ENCODE data around the gene DHPS.
A peak's percentile ranks its signal among the peaks of the same experiment; 100 is the strongest.
"Not testable (repeated sequence)": the region's sequence is repeated elsewhere in the genome, so short reads cannot be mapped to it uniquely, and the experiment has no call there.

The DHPS gene

DNA sequence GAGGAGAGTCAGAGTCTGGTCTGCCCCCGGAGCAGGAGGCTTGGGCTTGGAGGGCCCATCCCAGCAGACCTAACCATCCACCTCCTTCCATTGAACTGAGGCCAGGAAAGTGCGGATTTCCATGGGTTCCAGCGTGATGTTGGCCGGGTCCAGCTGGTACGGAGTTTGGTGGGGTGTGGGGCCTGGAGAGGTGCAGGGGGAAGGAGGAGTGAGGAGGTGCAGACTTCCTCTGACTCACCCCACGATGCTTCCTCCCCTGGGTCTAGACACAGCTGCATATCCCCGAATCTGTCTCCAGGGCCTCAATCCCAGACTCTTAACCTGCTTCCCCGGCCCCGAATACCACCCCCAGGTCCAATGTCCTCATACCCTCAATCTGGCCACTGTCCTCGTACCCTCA, 35.1 kb downstream of the DHPS start:
- no peak for DNase-seq (ENCODE audit: low read depth in 2 of 2)

DNA sequence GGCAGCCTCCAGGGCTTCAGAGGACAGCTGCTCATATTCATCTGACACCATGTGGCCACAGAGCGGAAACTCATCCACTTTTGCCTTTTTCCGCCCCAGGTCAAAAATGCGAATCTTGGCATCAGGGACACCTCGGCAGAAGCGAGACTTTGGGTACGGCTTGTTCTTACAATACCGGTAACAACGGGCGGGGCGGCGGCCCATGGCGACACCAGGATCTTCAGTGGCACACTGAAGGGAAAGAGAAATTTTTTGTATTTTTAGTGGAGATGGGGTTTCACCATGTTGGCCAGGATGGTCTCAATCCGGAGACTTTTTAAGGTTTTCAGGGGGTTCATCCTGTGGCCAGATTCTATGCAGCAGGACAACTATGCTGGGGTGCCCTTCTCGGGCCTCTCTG, 38.0 kb downstream of the DHPS start:
- DNase-seq (ENCODE audit: low read depth in 2 of 2): not testable (repeated sequence)

DNA sequence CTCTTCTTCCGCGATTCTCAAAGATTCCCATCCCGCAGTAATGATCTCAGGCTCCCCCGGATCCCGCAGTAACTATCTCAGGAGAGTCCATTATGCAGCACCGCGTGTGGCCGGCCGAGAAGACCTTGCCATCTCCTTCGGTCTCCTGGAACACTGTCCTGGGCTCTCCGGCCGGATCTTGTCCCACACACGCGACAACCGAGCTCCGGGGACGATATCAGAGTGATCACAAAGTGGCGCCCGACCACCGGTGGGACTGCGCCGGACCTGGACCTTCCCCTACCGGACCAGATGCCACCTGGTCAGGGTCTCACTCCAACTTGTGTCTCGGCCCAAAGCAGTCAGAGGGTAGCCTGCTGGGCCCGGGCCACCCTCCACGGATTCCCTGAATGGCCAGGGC, 39.2 kb downstream of the DHPS start:
- no peak for DNase-seq (ENCODE audit: low read depth in 2 of 2)

DNA sequence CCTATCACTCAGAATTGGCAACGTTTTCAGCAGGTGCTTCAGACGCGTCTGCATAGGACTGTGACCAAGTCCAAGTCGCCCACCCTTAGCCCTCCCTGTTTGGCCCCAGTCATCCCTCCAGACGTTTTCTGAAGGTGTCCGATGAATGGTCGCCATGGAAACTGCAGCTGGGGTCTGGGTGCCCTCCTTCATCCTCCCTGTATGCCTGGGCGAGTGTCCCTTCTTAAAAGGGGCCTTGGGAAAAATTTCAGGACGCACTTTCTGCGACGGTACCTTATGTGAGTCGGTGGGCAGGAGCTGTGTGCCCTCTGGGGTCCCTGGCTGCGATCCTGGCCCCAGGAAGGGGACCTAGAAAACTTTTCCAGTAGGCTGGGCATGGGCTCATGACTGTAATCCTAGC, 40.2 kb downstream of the DHPS start:
- no peak for DNase-seq (ENCODE audit: low read depth in 2 of 2)

DNA sequence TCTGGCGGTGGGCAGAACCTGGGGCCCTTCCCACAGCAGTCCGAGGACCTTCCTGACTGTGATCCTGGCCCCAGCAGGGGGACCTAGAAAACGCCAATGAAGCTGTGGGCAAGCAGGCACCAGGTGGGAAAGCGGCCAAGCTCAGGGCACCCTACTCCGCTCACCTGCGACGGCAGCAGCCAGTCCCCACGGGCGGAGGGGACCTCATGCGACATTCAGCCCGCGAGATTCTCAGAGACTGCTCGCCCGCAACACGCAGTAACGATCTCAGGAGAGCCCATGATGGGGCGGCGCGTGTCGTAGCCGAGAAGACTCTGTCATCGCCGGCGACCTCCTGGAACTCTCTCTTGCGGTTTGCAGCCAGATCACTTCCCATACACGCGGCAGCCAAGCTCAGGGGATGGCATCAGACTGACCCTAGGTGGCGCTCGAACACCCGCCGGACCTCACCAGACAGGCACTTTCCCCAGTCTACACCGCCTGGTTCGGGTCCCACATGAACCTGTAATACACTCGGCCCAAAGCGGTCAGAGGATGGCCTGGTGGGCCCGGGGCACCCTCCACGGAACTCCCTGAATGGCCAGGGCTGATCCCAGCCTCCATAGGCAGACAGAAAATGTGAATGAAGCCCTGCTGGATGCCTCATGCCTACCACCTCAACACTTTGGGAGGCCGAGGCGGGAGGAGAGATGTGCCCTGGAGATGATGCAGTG, 41.6 kb downstream of the DHPS start:
- DNase-seq (ENCODE audit: low read depth in 2 of 2): peak; percentile 84 to 85

DNA sequence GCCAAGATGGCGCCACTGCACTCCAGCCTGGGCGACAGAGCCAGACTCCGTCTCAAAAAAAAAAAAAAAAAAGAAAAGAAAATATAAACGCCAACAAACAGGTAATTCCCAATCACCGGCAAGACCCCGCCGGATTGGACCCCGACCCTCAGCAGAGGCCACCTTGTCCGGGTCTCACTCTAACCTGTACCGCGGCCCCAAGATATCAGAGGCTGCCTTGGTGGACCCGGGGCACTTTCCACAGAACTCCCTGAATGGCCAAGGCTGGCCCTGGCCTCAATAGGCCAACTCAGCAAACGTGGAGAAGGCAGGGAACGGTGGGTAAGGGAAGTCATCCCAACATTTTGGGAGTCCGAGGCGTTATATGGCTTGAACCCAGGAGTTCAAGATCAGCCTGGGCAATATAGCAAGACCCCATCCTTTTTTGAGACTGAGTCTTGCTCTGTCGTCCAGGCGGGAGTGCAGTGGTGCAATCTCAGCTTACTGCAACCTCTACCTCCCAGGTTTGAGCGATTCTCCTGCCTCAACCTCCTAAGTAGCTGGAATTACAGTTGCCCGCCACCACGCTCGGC, 43.0 kb downstream of the DHPS start:
- no peak for DNase-seq (ENCODE audit: low read depth in 2 of 2)

DNA sequence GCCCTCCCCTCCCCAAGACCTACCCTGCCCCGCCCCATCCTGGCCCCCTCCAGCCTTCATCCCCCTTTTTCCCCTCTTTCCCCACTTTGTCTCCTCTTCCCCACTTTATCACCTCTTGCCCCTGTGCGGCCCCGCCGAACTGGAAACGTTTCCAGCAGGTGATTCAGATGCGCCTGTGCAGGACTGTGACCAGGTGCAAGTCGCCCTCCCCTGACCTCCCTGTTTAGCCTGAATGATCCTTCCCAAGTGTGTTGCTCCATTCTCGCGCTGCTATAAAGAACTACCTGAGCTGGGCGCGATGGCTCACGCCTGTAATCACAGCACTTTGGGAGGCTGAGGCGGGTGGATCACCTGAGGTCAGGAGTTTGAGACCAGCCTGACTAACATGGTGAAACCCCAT, 45.0 kb downstream of the DHPS start:
- DNase-seq (ENCODE audit: low read depth in 2 of 2): no peak

DNA sequence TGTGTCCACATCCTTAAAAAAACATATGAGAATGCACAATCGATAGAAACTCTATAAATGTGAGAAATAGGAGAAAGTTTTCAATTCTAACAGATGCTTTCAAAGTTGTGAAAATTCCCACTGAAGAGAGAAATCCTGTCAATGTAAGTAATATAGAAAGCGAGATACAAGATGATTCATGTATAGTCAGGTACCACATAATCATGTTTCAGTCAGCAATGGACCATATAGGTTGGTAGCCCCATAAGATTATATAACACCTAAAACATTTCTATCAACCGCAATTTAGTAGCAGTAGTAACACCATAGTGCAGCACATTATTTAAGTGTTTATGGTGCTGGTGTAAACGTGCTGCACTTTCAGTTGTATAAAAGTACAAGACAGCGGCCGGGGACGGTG, 52.5 kb downstream of the DHPS start:
- DNase-seq (ENCODE audit: low read depth in 2 of 2): no peak

DNA sequence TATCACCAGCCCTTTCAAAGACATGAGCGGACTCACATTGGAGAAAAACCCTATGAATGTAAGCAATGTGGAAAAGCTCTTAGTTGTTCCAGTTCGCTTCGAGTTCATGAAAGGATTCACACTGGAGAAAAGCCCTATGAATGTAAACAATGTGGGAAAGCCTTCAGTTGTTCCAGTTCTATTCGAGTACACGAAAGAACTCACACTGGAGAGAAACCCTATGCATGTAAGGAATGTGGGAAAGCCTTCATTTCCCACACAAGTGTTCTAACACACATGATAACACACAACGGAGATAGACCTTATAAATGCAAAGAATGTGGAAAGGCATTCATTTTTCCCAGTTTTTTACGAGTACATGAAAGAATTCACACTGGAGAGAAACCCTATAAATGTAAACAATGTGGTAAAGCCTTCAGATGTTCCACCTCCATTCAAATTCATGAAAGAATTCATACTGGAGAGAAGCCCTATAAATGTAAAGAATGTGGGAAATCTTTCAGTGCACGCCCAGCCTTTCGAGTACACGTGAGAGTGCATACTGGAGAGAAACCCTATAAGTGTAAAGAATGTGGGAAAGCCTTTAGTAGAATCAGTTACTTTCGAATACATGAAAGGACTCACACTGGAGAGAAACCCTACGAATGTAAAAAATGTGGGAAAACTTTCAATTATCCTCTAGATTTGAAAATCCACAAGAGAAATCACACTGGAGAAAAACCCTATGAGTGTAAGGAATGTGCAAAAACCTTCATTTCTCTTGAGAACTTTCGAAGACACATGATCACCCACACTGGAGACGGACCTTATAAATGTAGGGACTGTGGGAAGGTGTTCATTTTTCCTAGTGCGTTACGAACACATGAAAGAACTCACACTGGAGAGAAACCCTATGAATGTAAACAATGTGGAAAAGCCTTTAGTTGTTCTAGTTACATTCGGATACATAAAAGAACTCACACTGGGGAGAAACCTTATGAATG, 53.3 kb downstream of the DHPS start:
- DNase-seq (ENCODE audit: low read depth in 2 of 2): no peak

DNA sequence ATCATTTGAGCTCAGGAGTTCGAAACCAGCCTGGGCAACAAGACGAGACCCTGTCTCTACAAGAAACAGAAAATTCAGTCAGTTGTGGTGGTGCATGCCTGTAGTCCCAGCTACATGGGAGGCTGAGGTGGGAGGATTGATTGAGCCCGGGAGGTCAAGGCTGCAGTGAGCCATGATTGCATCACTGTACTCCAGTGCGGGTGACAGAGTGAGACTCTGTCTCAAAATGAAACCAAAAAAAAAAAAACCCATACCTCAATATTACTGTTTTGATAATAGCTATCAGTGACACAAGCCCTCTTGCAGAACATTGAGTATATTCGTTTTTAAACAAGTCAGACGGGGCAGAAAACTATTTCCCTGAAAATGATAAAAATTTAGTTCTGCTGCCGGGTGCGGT, 54.7 kb downstream of the DHPS start:
- DNase-seq (ENCODE audit: low read depth in 2 of 2): no peak

Measured in activated CD4-positive, alpha-beta T cell treated with anti-CD3 and anti-CD28 coated beads for 24 hours (primary cell).